HG03196 (cell line): ENCODE data around the gene VPS4B.
A peak's percentile ranks its signal among the peaks of the same experiment; 100 is the strongest.
"Not testable (repeated sequence)": the region's sequence is repeated elsewhere in the genome, so short reads cannot be mapped to it uniquely, and the experiment has no call there.

Experiments used
- ATAC-seq: cut with Tn5 transposase; IDR thresholded peaks from one replicate; pipeline ENCODE4 v1.9.1; 2021; ENCODE audit not compliant: unreplicated experiment

Gene VPS4B

DNA sequence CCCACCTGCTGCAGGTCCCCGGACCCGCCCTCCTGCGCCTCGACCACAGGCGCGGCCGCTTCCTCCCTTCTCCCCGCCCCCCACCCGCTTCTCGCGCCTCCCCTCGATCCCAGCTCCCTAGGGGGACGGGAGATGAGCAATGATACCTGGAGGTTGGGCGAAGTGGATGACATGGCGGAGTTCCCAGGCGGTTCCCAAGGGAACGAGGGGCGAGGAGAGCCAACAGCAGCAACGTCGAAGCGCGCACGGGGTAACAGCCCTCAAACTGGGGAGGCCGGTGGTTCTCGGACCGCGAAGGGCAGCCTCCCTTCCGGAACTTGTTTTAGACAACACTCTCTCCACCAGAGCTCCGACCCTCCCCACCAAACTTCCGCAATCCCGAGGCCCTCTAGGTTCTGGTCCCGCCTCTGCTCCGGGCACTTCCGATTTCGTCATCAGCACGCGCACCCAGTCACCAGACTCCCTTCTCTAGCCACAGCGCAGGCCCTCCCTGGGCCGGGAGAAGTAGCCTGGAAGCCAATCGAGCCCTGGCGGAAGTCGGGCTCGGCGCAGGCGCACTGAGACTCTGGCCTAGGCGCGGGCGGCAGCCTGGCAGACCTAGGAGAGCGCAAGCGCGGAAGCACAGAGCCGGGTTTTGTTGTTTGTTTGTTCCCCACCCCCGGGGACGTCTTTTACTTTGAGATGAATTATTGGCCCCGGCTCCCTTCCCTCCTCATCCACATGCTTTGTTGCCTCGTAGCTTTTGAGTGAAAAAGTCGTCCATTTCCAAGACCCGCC lies at the start of gene VPS4B:
TSS of gene VPS4B (minus strand) at position 390 of the 777 bp plus-strand sequence. CDS start at position 173, 217 bp downstream.
- ATAC-seq, result peak; percentile 98

DNA sequence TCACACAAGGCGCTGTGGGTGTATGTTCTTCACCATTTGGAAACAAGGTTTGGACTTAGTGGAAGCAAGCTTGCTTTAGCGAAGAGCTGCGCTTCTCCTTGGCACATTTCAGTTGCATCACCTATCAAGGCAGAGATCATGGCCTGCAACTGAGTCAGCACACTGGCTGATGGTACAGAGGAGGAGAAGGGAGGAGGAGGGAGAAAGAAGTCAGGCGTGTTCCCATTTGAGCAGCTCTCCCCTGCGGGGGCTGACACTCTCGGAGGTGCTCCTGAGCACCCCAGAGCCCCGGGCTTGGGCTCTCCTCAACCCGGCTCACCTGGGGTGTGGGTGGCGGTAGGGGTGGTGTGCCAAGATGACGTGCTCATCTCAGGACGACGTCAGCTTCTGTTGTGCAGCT lies 48.5 kb upstream of the VPS4B start:
- no peak for ATAC-seq

DNA sequence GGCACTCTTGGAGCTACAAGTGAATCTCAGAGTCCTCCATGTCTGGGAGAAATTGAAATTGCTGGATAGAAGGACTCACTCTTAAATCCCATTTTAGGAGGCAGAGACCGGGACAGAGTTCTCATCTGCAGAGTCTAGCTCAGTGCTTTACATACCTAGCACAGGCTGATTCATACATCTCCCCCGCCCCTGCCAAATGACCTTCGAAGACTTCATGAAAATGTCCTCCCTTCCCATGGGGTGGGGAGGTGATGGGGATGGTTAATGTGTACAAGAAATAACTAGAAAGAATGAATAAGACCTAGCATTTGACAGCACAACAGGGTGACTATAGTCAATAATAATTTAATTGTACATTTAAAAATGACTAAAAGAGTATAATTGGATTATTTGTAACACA lies 46.3 kb upstream of the VPS4B start:
- ATAC-seq, result no peak

DNA sequence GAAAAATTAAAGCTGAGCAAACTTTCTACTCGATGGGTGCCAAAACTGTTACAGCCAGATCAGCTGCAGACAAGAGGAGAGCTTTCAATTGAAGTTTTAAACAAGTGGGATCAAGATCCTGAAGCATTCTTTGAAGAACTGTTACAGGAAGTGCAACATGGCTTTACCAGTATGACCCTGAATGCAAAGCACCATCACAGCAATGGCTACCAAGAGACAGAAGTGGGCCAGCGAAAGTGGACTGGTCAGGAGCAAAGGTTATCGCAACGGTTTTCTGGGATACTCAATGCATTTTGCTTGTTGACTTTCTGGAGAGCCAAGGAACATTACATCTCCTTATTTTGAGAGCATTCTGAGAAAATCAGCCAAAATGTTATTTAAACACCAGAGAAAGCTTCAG lies 45.4 kb upstream of the VPS4B start:
- ATAC-seq, result no peak

DNA sequence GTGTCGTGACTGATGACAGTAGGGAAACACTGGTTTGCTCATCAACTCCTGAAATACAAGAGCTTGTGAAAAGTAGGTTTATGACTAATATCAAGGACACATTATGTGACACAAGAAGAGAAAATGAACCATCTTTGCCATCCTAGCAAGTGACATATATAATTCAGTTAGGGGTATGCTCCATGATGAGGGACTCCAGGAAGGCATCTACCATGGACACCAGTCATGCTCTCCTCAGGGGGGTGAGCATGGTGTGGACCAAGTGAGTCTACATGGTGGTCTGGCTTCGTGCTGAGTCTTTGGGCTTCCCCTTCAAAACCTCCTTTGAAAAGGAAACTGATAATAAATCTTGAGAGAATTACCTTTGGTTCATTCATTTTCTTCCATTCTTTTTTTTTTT lies 42.8 kb upstream of the VPS4B start:
- ATAC-seq, result no peak

DNA sequence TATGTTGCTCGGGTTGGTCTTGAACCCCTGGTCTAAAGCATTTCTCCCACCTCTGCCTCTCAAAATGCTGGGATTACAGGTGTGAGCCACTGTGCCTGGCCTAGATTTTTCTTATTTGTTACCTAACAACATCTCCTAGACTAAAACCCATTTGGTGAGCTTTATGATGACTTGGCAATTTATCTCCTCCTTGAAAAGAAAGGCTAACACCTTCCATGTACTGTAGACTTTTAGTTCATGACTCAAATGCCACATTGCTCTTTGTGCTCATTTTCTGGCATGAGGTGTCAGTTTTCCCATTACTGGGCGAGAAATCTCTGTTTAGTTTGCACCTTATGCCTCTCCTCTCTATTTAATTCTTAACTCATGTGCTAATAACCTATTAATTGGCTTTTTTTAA lies 42.2 kb upstream of the VPS4B start:
- ATAC-seq, result no peak

DNA sequence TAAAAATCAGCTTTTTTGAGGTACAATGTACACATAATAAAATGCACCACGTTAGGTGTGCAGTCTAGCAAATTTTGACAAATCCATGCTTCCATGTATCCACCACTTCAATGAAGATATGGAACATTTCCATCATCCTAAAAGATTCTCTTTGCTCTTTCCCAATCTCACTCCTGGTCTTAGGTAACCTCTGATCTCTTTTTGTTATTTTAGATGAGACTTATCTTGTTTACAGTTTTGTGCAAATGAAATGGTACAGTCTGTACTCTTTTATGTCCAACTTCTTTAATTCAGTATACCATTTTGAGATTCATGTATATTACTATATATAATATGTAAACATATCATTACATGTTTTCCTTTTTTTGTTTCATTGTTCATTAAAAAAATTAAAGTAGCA lies 38.1 kb upstream of the VPS4B start:
- no peak for ATAC-seq

DNA sequence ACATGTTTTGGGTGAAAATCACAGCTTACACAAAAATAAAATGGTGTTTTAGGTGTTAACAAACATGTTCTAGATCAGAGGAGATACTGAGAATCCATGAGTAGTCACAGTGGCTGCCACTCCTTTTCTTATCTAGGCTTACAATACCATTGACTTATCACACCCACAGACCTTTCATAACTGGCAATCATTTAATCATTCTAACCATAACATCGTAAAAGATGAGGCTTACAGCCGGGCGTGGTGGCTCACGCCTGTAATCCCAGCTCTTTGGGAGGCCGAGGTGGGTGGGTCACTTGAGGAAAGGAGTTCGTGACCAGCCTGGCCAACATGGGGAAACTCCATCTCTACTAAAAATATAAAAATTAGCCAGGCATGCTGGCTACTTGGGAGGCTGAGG lies 35.7 kb upstream of the VPS4B start:
- no peak for ATAC-seq

DNA sequence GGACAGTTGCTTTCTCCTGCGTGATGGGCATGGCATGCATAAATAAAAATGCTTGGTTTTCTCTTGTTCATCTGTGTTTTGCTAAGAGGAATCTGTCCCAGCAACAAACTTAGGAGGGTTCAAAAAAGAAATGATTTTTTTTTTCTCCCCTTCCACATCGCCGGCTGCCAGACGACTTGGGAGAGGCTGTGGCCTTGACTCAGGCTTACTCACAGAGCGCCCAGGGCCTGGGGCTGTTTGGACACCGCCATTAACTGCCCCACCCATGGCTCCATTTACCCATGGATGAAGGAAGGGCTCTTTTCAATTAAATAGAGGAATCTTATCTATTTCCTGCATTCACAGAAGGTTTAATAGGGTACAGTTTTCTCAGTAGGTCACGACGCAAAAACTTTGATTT lies 32.2 kb upstream of the VPS4B start:
- no peak for ATAC-seq

DNA sequence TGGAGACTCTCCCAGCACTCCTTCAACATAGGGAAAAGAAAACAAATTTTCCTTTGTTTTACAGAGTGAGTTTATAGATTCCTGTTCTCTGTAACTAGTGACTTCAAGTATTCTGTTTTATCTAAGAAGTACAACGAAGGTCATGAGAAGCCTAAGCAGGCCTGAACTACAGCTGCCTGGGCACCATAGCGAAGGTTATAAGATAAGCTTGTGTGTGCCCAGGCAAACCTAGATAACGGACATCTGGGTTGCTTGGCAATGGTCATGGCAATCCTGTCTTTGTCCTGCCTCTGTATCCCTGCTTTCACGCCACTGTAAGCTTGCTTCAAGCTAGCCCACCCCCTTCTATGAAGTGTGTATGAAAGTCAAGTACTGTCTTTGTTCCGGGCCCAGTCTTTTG lies 30.5 kb upstream of the VPS4B start:
- ATAC-seq, result not testable (repeated sequence)

DNA sequence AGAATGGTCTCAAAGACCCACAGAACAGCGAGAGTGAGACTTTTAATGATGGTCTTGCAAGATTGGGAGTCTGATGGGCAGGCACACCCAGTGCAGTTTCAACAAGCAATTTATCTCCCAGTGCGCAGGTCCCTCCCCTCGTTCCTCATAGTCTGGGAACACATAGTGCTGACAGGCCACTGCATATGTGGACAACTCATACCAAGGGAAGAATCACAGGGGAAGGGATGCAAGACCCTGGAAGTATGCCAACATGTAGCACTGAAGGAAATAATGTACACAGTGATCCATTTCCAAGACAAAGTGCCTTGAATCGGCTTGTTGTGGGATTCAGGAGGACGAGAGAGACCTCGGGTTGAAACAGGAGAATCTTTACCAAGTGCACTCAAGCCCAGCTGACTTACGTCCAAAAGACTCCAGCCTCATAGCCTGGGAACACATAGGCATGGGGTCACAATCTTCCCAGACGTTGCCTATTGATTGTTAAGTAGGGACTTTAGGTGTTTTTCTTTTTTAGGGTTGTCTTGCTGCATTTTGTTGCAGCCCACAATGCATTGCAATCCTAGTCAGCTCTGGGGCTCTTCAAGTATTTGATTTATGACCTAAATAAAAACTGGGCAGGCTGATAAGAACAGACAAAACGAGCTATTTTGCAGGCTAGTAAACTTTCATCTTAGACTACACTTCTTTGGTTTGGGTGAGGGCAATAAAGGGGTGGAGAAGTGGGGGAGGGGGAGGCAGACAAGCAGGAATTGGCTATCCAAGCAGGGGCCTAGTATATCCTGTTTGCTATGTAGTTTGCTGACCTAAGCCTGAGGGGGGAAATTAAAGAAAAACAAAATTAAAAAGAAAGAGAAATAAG lies 29.8 kb upstream of the VPS4B start:
- ATAC-seq, result no peak

DNA sequence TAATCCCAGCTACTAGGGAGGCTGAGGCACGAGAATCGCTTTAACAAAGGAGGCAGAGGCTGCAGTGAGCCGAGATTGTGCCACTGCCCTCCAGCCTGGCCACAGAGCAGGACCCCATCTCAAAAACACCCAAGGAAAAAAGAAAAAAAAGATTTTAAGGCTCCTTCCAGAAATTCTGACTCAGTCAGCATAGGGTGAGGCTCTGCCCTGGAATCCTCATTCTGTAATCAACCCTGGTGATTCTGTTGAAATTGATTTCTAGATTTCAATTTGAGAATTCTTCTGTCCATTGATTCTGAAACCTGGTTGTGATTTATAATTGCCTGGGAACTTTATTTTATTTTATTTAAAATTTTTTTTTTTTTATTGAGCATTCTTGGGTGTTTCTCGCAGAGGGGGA lies 27.1 kb upstream of the VPS4B start:
- ATAC-seq, result no peak

DNA sequence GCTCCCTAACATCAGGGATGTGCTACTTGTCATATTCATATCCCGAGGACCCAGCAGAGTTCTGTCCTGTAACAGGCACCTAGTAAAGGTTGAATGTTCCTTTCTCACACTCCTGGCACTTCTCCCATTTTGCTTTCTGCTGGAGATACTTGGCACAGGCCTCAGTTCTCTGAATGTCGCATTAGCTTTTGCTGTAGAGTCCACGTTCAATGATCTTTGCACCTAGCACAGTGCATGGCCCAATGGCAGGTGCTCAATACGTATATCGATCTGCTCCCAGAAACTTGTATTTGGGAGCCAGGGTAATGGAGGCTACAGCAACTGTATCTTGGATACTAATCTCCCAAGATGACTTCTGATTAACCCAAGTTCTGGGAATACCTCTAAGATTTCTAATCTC lies 24.8 kb upstream of the VPS4B start:
- ATAC-seq, result no peak

DNA sequence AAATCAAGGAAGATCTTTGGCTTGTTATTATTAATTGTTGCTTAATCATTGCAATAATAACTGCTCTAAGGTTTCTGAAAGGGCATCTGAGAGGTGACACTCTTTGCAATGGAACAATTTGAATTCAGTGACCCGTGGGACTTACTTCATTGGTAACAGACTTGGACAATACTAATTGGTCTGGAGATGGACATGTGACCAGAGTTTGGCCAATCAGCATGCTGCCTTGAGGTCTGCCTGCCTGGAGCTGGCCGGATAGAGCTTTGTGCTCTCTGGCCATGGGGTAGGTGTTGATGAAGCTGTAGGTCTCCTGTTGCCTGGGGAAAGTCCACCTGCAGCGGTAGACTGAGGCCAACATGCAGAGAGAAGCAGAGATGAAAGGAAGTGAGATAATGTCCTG lies 24.0 kb upstream of the VPS4B start:
- no peak for ATAC-seq

DNA sequence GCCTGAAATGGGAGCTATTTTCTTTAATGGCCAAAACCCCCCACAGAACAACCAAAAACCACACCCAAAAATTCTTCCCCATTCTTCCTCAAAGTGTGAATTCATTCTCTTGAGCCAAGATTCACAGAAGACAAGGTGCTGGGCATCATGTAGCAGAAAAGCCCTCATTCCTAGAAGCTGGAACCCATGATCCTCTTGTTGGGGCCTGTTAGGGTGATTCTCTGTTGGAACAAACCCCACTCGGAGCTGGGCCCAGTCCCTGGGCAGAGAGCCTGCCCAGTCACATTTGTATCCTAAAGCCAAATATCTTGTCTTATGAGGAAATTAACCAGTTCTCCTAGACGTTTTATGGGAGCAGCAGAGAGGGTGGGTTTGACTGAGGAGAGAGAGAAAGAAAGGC lies 22.8 kb upstream of the VPS4B start:
- ATAC-seq, result no peak

DNA sequence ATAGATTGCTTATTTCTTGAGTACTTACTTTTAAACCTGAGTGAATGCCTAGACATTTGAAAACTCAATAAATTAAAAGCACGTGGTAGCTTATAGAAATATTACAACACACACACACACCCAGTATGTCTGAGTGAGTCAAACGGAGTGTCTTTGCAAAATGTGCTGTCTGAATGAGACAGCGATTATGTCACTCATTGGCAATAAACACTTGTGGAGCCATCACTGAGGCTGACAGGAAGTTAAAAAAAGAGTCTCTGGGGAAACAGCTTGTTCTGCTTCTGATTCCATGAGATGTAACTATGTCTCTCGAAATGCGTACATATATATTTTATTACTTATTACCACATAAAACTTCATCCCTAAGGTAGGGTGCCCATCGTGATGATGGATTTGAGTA lies 22.3 kb upstream of the VPS4B start:
- ATAC-seq, result no peak

DNA sequence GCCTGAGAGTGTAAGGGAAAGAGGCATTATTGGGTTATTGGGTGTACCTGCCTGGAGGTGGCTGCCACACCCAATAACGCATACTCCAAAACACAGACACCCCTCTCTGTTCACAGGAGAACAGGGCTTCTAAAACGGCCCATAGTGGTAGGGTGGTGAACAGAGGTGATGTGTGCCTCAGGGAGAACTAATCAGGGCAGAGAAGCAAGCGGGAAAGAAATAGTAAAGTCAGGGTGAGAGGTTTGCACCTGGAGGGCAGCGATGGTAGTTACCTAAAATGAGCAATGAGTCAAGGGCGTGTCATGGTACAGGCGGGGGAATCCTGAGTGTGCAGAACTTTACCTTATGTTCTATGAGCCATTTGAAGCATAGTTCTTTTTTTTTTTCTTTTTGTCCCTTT lies 21.6 kb upstream of the VPS4B start:
- no peak for ATAC-seq

DNA sequence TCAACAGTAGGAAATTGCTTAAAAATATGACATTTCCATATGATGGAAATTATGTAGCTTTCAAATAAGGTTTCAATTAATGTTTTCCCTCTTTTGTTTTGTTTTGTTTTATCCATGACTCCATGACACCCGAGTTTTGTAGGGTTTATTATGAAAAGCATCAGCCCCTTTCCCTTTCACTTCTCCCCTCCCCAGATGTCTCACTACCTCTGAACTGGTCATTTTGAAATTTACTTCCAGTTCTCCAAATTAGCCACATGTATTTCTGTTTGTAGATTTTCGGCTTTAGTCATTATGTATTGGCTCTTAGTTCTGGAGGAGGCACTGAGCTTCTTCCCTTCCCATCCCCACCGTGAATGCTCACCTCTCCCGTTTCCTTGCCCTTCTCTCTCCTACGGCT lies 18.6 kb upstream of the VPS4B start:
- no peak for ATAC-seq

DNA sequence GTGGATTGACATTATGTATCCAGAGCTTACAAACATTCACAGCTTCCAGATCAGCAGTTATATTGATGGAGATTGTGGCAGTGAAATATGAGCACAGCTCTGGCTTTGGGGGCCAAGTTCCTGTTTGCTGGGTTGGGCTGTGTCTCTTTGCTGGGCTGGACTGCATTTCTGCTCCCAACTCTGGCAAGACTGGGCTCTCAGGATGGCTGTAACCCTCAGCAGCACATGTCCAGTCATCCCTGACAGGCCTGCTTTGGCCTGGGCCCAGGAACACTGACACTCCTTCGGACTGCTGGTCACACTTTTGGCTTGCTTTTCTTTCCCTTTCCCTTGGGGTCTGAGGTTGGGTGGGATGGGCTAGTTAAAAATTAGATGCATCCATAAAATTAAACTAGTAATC lies 17.9 kb upstream of the VPS4B start:
- ATAC-seq, result no peak

DNA sequence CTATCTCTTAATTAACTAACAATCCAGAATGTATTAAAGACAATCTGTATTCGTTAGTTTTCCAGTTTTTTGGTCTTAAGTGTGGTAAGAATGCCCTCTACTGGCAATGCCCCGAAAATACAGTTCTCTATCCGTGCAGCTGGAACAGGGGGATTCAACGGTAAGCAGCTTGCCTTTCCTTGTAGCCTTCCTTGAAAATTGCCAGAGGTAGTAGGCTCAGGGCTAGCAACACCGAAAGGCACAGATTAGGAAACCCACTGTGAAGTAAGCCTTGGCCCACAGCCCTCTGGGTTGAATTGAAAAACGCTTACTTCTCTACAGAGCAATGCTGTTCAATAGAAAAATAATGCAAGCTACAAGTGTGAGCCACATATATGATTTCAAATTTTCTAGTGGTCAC lies 17.1 kb upstream of the VPS4B start:
- ATAC-seq, result no peak

DNA sequence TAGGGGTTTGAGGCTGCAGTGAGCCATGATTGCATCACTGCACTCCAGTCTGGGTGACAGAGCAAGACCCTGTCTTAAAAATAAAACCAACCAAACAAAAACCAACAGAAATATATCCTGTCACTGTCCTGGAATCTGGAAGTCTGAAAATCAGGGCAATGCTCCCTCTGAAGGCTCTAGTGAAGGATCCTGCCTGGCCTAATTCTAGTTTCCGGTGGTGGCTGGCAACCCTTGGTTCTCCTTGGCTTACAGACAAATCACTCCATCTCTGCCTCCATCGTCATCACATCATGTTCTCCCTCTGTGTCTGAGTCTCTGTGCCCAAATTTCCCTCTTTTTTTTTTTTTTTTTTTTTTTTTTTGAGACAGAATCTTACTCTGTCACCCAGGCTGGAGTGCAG lies 15.9 kb upstream of the VPS4B start:
- no peak for ATAC-seq

DNA sequence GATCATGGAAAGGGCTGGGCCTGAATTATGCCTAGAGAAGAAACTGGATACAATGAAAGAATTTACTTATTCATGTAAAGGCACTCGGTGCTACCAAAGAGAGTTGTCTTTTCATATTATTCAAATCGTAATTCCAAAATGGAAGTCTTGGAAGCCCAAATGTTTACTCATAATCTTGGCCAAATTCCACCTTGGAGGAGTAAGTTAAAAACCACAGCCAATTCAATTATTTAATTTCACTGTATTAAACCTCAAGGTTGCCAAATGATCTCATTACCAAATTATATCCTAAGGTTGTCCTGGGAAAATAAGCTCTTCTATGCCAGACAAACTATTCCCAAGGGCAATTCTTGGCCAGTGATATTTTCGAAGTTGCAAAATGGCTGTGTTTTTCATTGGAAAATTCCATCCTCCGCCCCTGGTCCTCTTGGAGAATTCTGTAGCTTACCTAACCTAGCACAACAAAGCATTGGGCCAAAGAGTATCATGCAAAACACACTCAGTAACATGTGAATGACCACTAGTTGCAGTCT lies 11.1 kb upstream of the VPS4B start:
- ATAC-seq, result no peak
